WTC11 (cell line): ENCODE data around the gene CLIP1. TPM values are rescaled to one million over a fixed set of nuclear protein-coding genes. Genes with fewer than 3 reads are reported as not detected.

Experiments
- ATAC-seq: fragments of 200-7000 bp; cut with Tn5 transposase; 2 replicates; pipeline ENCODE4 v1.10.0; 2021; ENCODE audit warnings: mild to moderate bottlenecking, moderate library complexity
- CTCF ChIA-PET: fragments of 300-600 bp; sonication (Branson Sonifier 250); formaldehyde crosslinking; loops from one replicate; lab custom pipeline; 2021; ENCODE audit warnings: antibody characterized with exemption; lab: Charles Lee
- POLR2A ChIA-PET: fragments of 350-600 bp; sonication (Branson Sonifier 250); formaldehyde crosslinking; loops from one replicate; lab custom pipeline; 2021; ENCODE audit warnings: antibody characterized with exemption; lab: Charles Lee
- DNase-seq: peaks from one replicate; pipeline ENCODE4 v3.0.0; 2021; ENCODE audit warnings: low spot score
- H3K27ac Mint-ChIP-seq: 2 replicates; pipeline ENCODE4 v1.8.0; 2021; ENCODE audit warnings: mixed read lengths
- H3K27me3 Mint-ChIP-seq: 2 replicates; pipeline ENCODE4 v1.8.0; 2021; ENCODE audit warnings: low read depth, mild to moderate bottlenecking, moderate library complexity, mixed read lengths
- H3K36me3 Mint-ChIP-seq: 2 replicates; pipeline ENCODE4 v1.8.0; 2021; ENCODE audit warnings: mixed read lengths
- H3K4me1 Mint-ChIP-seq: 2 replicates; pipeline ENCODE4 v1.8.0; 2022; ENCODE audit warnings: mixed read lengths
- H3K4me3 Mint-ChIP-seq: 2 replicates; pipeline ENCODE4 v1.8.0; 2021; ENCODE audit warnings: mild to moderate bottlenecking, moderate library complexity, mixed read lengths
- H3K9me3 Mint-ChIP-seq: 2 replicates; pipeline ENCODE4 v1.8.0; 2021; ENCODE audit warnings: mixed read lengths
- ETV6 ChIP-seq: sonication (generic); formaldehyde crosslinking; IDR thresholded peaks from 2 replicates; pipeline ENCODE4 v1.8.1; 2022; ENCODE audit warnings: mild to moderate bottlenecking, missing genetic modification reagents
- FOXK1 ChIP-seq: sonication (generic); formaldehyde crosslinking; IDR thresholded peaks from 2 replicates; pipeline ENCODE4 v1.8.0; 2022; ENCODE audit warnings: mild to moderate bottlenecking, moderate library complexity, missing genetic modification reagents
- IRF2 ChIP-seq: sonication (generic); formaldehyde crosslinking; IDR thresholded peaks from 2 replicates; pipeline ENCODE4 v1.8.0; 2022; ENCODE audit warnings: low read depth, missing genetic modification reagents, borderline replicate concordance
- JAZF1 ChIP-seq: fragments of 250-450 bp; sonication (Bioruptor Pico); IDR thresholded peaks from 2 replicates; pipeline ENCODE4 v1.9.0; 2021; ENCODE audit warnings: moderate library complexity, mild to moderate bottlenecking, inconsistent platforms
- JUN ChIP-seq: sonication (generic); formaldehyde crosslinking; IDR thresholded peaks from 2 replicates; pipeline ENCODE4 v1.8.0; 2023; ENCODE audit warnings: mild to moderate bottlenecking, missing genetic modification reagents
- MYBL2 ChIP-seq: sonication (generic); formaldehyde crosslinking; IDR thresholded peaks from 2 replicates; pipeline ENCODE4 v1.8.1; 2023; ENCODE audit warnings: mild to moderate bottlenecking, moderate library complexity, missing genetic modification reagents
- NR1H2 ChIP-seq: sonication (generic); formaldehyde crosslinking; IDR thresholded peaks from 2 replicates; pipeline ENCODE4 v1.9.0; 2021; ENCODE audit warnings: mild to moderate bottlenecking, moderate library complexity, missing genetic modification reagents
- OVOL2 ChIP-seq: fragments of 250-450 bp; sonication (Bioruptor Pico); IDR thresholded peaks from 2 replicates; pipeline ENCODE4 v1.9.0; 2021; ENCODE audit warnings: mild to moderate bottlenecking, borderline replicate concordance
- PRRX2 ChIP-seq: fragments of 250-450 bp; sonication (Bioruptor Pico); IDR thresholded peaks from 2 replicates; pipeline ENCODE4 v1.8.0; 2021; ENCODE audit warnings: mild to moderate bottlenecking
- SMAD4 ChIP-seq: sonication (generic); formaldehyde crosslinking; IDR thresholded peaks from 2 replicates; pipeline ENCODE4 v1.8.0; 2022; ENCODE audit warnings: mild to moderate bottlenecking, missing genetic modification reagents
- TEAD1 ChIP-seq: sonication (generic); formaldehyde crosslinking; IDR thresholded peaks from 2 replicates; pipeline ENCODE4 v1.8.0; 2022; ENCODE audit warnings: mild to moderate bottlenecking, missing genetic modification reagents
- ZNF138 ChIP-seq: sonication (generic); formaldehyde crosslinking; conservative IDR thresholded peaks from 2 replicates; pipeline ENCODE4 v1.8.1; 2022; ENCODE audit warnings: mild to moderate bottlenecking, moderate library complexity, missing genetic modification reagents
- ZNF219 ChIP-seq: sonication (generic); formaldehyde crosslinking; IDR thresholded peaks from 2 replicates; pipeline ENCODE4 v1.8.0; 2023; ENCODE audit warnings: missing genetic modification reagents, mild to moderate bottlenecking, borderline replicate concordance
- ZNF263 ChIP-seq: sonication (generic); formaldehyde crosslinking; IDR thresholded peaks from 2 replicates; pipeline ENCODE4 v1.8.1; 2022; ENCODE audit warnings: low read depth, mild to moderate bottlenecking, moderate library complexity, missing genetic modification reagents
- ZNF671 ChIP-seq: fragments of 250-450 bp; sonication (Bioruptor Pico); IDR thresholded peaks from 2 replicates; pipeline ENCODE4 v1.8.0; 2021; ENCODE audit warnings: mild to moderate bottlenecking
- total RNA-seq: library from RNA; stranded (reverse); gene quantifications from 3 replicates; pipeline ENCODE4 v1.2.3, GENCODE V29; 2021
- TF ChIP-seq, protein P1 (sequence below): sonication (generic); formaldehyde crosslinking; IDR thresholded peaks from 2 replicates; pipeline ENCODE4 v1.8.1; 2023; ENCODE audit warnings: mild to moderate bottlenecking, missing genetic modification reagents, moderate library complexity
- TF ChIP-seq, protein P2 (sequence below): sonication (generic); formaldehyde crosslinking; IDR thresholded peaks from 2 replicates; pipeline ENCODE4 v1.8.1; 2022; ENCODE audit warnings: low read depth, mild to moderate bottlenecking, moderate library complexity, missing genetic modification reagents, borderline replicate concordance
- TF ChIP-seq, protein P3 (sequence below): fragments of 200-600 bp; IDR thresholded peaks from 2 replicates; pipeline ENCODE4 v1.8.0; 2022; ENCODE audit warnings: antibody characterized with exemption
- TF ChIP-seq, protein P4 (sequence below): sonication (generic); formaldehyde crosslinking; IDR thresholded peaks from 2 replicates; pipeline ENCODE4 v1.8.1; 2022; ENCODE audit warnings: mild to moderate bottlenecking, moderate library complexity, missing genetic modification reagents
- TF ChIP-seq, protein P5 (sequence below): sonication (generic); formaldehyde crosslinking; IDR thresholded peaks from 2 replicates; pipeline ENCODE4 v1.8.1; 2023; ENCODE audit warnings: mild to moderate bottlenecking, missing genetic modification reagents
- TF ChIP-seq, protein P6 (sequence below): sonication (generic); formaldehyde crosslinking; IDR thresholded peaks from 2 replicates; pipeline ENCODE4 v1.8.0; 2022; ENCODE audit warnings: missing genetic modification reagents

The CLIP1 gene
- total RNA-seq, 1 experiment from 2014 or later: 24.9 TPM

DNA sequence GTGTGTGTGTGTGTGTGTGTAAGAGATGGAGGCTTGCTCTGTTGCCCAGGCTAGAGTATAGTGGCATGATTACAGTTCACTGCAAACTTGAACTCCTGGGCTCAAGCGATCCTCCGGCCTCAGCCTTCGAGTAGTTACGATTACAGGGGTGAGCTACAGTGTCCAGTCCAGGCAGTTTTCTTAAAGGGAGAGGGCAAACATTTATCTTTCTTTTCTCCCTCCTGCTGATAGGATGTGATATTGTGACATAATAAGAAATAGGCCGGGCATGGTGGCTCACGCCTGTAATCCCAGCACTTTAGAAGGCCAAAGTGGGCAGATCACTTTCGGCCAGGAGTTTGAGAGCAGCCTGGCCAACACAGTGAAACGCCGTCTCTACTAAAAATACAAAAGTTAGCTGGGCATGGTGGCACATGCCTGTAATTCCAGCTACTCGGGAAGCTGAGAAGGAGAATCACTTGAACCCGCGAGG, 31.8 kb upstream of the CLIP1 start:
- POLR2A ChIA-PET: no interaction called here
- TF ChIP-seq PRRX2 (CRISPR knock-in tag) (no peak), ETV6 (CRISPR knock-in tag) (no peak), JUN (CRISPR knock-in tag) (no peak), MYBL2 (CRISPR knock-in tag) (no peak), JAZF1 (CRISPR knock-in tag) (no peak), FOXK1 (CRISPR knock-in tag) (no peak), OVOL2 (no peak), IRF2 (CRISPR knock-in tag) (no peak)
- Mint-ChIP-seq H3K27ac (0 out of 2 replicates have a peak overlapping the region, but pooled peaks have one; percentile 65), H3K9me3 (no peaks in the 10 kb centered on the region), H3K36me3 (no peaks in the 10 kb centered on the region), H3K4me1 (no peaks in the 10 kb centered on the region), H3K27me3 (no peaks in the 10 kb centered on the region), H3K4me3 (no peak overlapping the region)
- DNase-seq: no peak
- ATAC-seq: no peak
- CTCF ChIA-PET: interaction anchor here (0.5 to 1.1 kb wide), 2 partner anchors 16 to 42 kb away, joined by 3 read pairs; no protein-coding TSS in a partner anchor

DNA sequence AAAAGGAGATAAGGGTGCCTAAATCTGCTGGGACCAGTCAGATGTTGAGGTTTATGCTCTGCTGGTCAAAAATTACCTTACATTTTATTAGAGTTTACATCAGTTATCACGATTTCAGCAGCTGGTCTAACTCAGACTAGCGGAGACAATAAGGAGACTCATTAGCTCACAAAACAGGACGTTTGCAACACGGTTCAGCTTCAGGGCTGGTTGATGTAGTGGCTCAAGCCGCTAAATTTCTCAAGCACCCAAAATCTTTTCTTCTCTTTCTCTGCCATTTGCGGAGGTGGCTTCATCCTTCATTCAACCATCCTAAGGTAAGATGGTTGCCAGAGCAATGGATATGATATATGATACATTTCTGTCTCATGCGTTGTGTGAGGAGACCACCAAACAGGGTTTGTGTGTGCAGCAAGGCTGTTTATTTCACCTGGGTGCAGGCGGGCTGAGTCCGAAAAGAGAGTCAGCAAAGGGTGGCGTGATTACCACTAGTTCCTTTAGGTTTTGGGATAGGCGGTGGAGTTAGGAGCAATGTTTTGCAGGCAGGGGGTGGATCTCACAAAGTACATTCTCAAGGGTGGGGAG, 30.3 kb upstream of the CLIP1 start:
- CTCF ChIA-PET: interaction anchor here (1.1 kb wide), 2 partner anchors 19 to 53 kb away, joined by 3 to 4 read pairs; no protein-coding TSS in a partner anchor
- H3K4me3 Mint-ChIP-seq: no peak overlapping the region
- H3K4me1 Mint-ChIP-seq: no peaks in the 10 kb centered on the region
- no peak overlapping the region for H3K27ac Mint-ChIP-seq
- H3K36me3 Mint-ChIP-seq: no peaks in the 10 kb centered on the region
- POLR2A ChIA-PET: no interaction called here
- no peak for ATAC-seq
- TF ChIP-seq, protein P1, sequence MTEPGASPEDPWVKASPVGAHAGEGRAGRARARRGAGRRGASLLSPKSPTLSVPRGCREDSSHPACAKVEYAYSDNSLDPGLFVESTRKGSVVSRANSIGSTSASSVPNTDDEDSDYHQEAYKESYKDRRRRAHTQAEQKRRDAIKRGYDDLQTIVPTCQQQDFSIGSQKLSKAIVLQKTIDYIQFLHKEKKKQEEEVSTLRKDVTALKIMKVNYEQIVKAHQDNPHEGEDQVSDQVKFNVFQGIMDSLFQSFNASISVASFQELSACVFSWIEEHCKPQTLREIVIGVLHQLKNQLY (CRISPR knock-in tag): no peak
- TF ChIP-seq TEAD1 (CRISPR knock-in tag): no peak
- no peaks in the 10 kb centered on the region for H3K9me3 Mint-ChIP-seq
- H3K27me3 Mint-ChIP-seq: no peaks in the 10 kb centered on the region
- DNase-seq: no peak

DNA sequence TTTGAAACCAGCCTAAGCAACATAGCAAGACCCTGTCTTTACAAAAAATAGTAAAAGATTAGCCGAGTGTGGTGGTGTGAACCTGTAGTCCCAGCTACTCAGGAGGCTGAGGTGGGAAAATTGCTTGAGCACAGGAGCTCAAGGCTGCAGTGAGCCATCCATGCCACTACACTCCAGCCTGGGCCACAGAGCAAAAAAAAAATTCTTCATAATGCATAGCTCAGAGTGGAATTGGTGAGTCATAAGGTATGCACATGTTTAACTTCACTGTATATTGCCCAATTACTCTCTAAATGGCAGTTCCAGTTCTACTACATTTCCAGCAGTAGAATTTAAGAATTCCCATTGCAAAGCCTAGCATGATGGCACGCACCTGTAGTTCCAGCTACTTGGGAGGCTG, 26.8 kb upstream of the CLIP1 start:
- ATAC-seq: no peak

More for the DNA sequence above, 26.8 kb upstream of the CLIP1 start:
- ChIA-PET POLR2A (interaction anchor here (0.6 kb wide), 1 partner anchor 42 kb away, joined by 4 read pairs; no protein-coding TSS in a partner anchor), CTCF (interaction anchor here (0.6 kb wide), 1 partner anchor 431 kb away, joined by 4 read pairs; no protein-coding TSS in a partner anchor)
- no peaks in the 10 kb centered on the region for H3K9me3 Mint-ChIP-seq
- no peak overlapping the region for H3K27ac Mint-ChIP-seq
- H3K4me3 Mint-ChIP-seq: no peak overlapping the region
- no peaks in the 10 kb centered on the region for H3K4me1 Mint-ChIP-seq
- no peak for DNase-seq
- H3K27me3 Mint-ChIP-seq: no peaks in the 10 kb centered on the region; the same call in 1 of the 2 replicates
- H3K36me3 Mint-ChIP-seq: no peaks in the 10 kb centered on the region
- TF ChIP-seq, protein P2, sequence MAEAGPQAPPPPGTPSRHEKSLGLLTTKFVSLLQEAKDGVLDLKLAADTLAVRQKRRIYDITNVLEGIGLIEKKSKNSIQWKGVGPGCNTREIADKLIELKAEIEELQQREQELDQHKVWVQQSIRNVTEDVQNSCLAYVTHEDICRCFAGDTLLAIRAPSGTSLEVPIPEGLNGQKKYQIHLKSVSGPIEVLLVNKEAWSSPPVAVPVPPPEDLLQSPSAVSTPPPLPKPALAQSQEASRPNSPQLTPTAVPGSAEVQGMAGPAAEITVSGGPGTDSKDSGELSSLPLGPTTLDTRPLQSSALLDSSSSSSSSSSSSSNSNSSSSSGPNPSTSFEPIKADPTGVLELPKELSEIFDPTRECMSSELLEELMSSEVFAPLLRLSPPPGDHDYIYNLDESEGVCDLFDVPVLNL: no peak
- TF ChIP-seq ZNF138 (CRISPR knock-in tag): no peak
- TF ChIP-seq ZNF263 (CRISPR knock-in tag): no peak
- TF ChIP-seq JAZF1 (CRISPR knock-in tag): no peak
- TF ChIP-seq, protein P3, sequence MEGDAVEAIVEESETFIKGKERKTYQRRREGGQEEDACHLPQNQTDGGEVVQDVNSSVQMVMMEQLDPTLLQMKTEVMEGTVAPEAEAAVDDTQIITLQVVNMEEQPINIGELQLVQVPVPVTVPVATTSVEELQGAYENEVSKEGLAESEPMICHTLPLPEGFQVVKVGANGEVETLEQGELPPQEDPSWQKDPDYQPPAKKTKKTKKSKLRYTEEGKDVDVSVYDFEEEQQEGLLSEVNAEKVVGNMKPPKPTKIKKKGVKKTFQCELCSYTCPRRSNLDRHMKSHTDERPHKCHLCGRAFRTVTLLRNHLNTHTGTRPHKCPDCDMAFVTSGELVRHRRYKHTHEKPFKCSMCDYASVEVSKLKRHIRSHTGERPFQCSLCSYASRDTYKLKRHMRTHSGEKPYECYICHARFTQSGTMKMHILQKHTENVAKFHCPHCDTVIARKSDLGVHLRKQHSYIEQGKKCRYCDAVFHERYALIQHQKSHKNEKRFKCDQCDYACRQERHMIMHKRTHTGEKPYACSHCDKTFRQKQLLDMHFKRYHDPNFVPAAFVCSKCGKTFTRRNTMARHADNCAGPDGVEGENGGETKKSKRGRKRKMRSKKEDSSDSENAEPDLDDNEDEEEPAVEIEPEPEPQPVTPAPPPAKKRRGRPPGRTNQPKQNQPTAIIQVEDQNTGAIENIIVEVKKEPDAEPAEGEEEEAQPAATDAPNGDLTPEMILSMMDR: no peak
- no peak for TF ChIP-seq SMAD4 (CRISPR knock-in tag)
- TF ChIP-seq ETV6 (CRISPR knock-in tag): no peak
- TF ChIP-seq OVOL2: no peak
- TF ChIP-seq ZNF671 (CRISPR knock-in tag): no peak
- TF ChIP-seq, protein P4, sequence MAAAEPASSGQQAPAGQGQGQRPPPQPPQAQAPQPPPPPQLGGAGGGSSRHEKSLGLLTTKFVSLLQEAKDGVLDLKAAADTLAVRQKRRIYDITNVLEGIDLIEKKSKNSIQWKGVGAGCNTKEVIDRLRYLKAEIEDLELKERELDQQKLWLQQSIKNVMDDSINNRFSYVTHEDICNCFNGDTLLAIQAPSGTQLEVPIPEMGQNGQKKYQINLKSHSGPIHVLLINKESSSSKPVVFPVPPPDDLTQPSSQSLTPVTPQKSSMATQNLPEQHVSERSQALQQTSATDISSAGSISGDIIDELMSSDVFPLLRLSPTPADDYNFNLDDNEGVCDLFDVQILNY (CRISPR knock-in tag): no peak
- TF ChIP-seq ZNF219 (CRISPR knock-in tag): no peak
- no peak for TF ChIP-seq NR1H2 (CRISPR knock-in tag)
- TF ChIP-seq, protein P5, sequence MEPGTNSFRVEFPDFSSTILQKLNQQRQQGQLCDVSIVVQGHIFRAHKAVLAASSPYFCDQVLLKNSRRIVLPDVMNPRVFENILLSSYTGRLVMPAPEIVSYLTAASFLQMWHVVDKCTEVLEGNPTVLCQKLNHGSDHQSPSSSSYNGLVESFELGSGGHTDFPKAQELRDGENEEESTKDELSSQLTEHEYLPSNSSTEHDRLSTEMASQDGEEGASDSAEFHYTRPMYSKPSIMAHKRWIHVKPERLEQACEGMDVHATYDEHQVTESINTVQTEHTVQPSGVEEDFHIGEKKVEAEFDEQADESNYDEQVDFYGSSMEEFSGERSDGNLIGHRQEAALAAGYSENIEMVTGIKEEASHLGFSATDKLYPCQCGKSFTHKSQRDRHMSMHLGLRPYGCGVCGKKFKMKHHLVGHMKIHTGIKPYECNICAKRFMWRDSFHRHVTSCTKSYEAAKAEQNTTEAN (CRISPR knock-in tag): no peak
- TF ChIP-seq, protein P6, sequence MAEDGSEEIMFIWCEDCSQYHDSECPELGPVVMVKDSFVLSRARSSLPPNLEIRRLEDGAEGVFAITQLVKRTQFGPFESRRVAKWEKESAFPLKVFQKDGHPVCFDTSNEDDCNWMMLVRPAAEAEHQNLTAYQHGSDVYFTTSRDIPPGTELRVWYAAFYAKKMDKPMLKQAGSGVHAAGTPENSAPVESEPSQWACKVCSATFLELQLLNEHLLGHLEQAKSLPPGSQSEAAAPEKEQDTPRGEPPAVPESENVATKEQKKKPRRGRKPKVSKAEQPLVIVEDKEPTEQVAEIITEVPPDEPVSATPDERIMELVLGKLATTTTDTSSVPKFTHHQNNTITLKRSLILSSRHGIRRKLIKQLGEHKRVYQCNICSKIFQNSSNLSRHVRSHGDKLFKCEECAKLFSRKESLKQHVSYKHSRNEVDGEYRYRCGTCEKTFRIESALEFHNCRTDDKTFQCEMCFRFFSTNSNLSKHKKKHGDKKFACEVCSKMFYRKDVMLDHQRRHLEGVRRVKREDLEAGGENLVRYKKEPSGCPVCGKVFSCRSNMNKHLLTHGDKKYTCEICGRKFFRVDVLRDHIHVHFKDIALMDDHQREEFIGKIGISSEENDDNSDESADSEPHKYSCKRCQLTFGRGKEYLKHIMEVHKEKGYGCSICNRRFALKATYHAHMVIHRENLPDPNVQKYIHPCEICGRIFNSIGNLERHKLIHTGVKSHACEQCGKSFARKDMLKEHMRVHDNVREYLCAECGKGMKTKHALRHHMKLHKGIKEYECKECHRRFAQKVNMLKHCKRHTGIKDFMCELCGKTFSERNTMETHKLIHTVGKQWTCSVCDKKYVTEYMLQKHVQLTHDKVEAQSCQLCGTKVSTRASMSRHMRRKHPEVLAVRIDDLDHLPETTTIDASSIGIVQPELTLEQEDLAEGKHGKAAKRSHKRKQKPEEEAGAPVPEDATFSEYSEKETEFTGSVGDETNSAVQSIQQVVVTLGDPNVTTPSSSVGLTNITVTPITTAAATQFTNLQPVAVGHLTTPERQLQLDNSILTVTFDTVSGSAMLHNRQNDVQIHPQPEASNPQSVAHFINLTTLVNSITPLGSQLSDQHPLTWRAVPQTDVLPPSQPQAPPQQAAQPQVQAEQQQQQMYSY (CRISPR knock-in tag): no peak
